Spleen (tissue), 13 donors: Measurements from ENCODE around the gene SRCAP. TPM values are rescaled to one million over a fixed set of nuclear protein-coding genes. Genes with fewer than 3 reads are reported as not detected.
A peak's percentile ranks its signal among the peaks of the same experiment; 100 is the strongest.

Experiments used
- DNase-seq: peaks from one replicate; pipeline ENCODE4 v3.0.0-alpha.2; 2020
- H3K27ac ChIP-seq, 8 donors: fragments of 200-600 bp; sonication (generic) in 7 of 8; 1 replicate in 4 of 8; 2 replicates in 4 of 8; pipeline versions ENCODE4 v1.5.0 to v1.8.0; 2016 to 2021; ENCODE audit warnings: inconsistent platforms in 4 of 8, mild to moderate bottlenecking in 4 of 8, moderate library complexity in 1 of 8
- H3K27me3 ChIP-seq, 7 donors: fragments of 200-600 bp; sonication (generic) in 6 of 7; replicated peaks in 1 of 7; 1 replicate in 4 of 7; 2 replicates in 3 of 7; pipeline versions ENCODE4 v1.5.0 to v1.8.0; 2016 to 2021; ENCODE audit warnings: inconsistent platforms in 3 of 7, mild to moderate bottlenecking in 1 of 7
- H3K36me3 ChIP-seq, 6 donors: fragments of 200-600 bp; sonication (generic) in 5 of 6; 1 replicate in 4 of 6; 2 replicates in 2 of 6; pipeline versions ENCODE4 v1.5.0 to v1.8.0; 2016 to 2021; ENCODE audit warnings: inconsistent platforms in 2 of 6
- H3K4me1 ChIP-seq, 6 donors: fragments of 200-600 bp; sonication (generic) in 5 of 6; 1 replicate in 3 of 6; 2 replicates in 3 of 6; pipeline versions ENCODE4 v1.5.0 to v1.8.0; 2016 to 2021; ENCODE audit warnings: inconsistent platforms in 3 of 6
- H3K4me3 ChIP-seq, 8 donors: fragments of 200-600 bp; sonication (generic) in 7 of 8; 1 replicate in 4 of 8; 2 replicates in 4 of 8; pipeline versions ENCODE4 v1.5.0 to v1.8.0; 2016 to 2021; ENCODE audit warnings: inconsistent platforms in 4 of 8, mild to moderate bottlenecking in 4 of 8, moderate library complexity in 2 of 8
- H3K9me3 ChIP-seq, 8 donors: fragments of 200-600 bp; sonication (generic) in 7 of 8; 1 replicate in 4 of 8; 2 replicates in 4 of 8; pipeline versions ENCODE4 v1.5.0 to v1.8.0; 2016 to 2021; ENCODE audit warnings: inconsistent platforms in 4 of 8
- CTCF ChIP-seq, 11 experiments: fragments of 200-600 bp in 7 of 11; fragments of 450-650 bp in 4 of 11; sonication (generic) in 4 of 11; IDR thresholded peaks in 8 of 11; conservative IDR thresholded peaks in 3 of 11; 1 replicate in 7 of 11; 2 replicates in 4 of 11; pipeline versions ENCODE4 v1.4.0 to v1.8.0; 2016 to 2021; ENCODE audit warnings: antibody characterized with exemption in 11 of 11, inconsistent platforms in 4 of 11, mild to moderate bottlenecking in 1 of 11
- POLR2A ChIP-seq, 3 donors: fragments of 450-650 bp; IDR thresholded peaks; one replicate each; pipeline ENCODE4 v1.5.1; 2017; ENCODE audit warnings: antibody characterized with exemption in 3 of 3, mild to moderate bottlenecking in 1 of 3
- POLR2AphosphoS5 ChIP-seq, 3 donors: sonication (generic); formaldehyde crosslinking; IDR thresholded peaks; one replicate each; pipeline ENCODE4 v1.5.1; 2017; ENCODE audit warnings: antibody characterized with exemption in 3 of 3
- WGBS, 5 donors: extraction: QIAGEN DNeasy Blood & Tissue Kit in 3 of 5; methylation state at CpG; one replicate each; pipeline versions ENCODE4 v1.1.5 to v1.1.7; 2013 to 2018; 5-methylcytosine and 5-hydroxymethylcytosine counted together
- intact Hi-C: fragments of 100-400 bp; cut with DNase I; formaldehyde crosslinking; loops from one replicate; pipeline ENCODE4 v1.15.0; 2023; ENCODE audit warnings: low total_unique reads
- long read RNA-seq, 2 donors: transcript quantifications; one replicate each; lab custom pipeline, GENCODE V29; 2026
- polyA plus RNA-seq, 3 donors: library from polyadenylated mRNA; stranded (reverse); fragments of 200-250 nt; gene quantifications; one replicate each; pipeline ENCODE4 v1.2.1, GENCODE V29; 2013
- total RNA-seq, 7 donors: library from RNA; depleted of rRNA in 3 of 7; stranded (reverse); fragments of >200 nt in 3 of 7; fragmentation: NEBNext Ultra II Directional in 4 of 7; extraction: Animal tissue kit (Norgen Biotek cat#: 25700) in 4 of 7; gene quantifications; one replicate each; pipeline versions ENCODE4 v1.1.0 to v1.2.1, GENCODE V29; 2016 to 2021
- donor health status: healthy with polysubstance abuse.
- donor health status: DM: no; HTN: no; CAD: no; lungs with moderate emphysema.
- donor health status: DM: no; HTN: no; CAD: no.
- donor health status: Bipolar disorder and iron deficiency.
- donor health status: healthy.
- donor health status: DM: no; HTN: no; CAD: no.
- donor health status: DM: yes; HTN: yes; CAD: no.

The SRCAP gene
- total RNA-seq (10 to 100 TPM; 52.8 to 85.7 (median 72.7) TPM), polyA plus RNA-seq (10 to 100 TPM in 1 of 3 donors, 1 to 10 TPM in 2; 1.2 to 19.0 (median 1.4) TPM)
- long read RNA-seq, donor 1, partial matches to known transcripts, result 0 of 3 reads
- long read RNA-seq, donor 1, other reads (novel, unspliced or antisense), result 0 of 3 reads
- long read RNA-seq, donor 2, partial matches to known transcripts, result 25 of 29 reads
- long read RNA-seq, donor 2, other reads (novel, unspliced or antisense), result 0 of 29 reads

GRCh38 chr16:30698816-30699614, at the start of gene SRCAP:
Gene SRCAP (plus strand): TSS chr16:30699171. CDS start chr16:30700825, 1,654 bp downstream.
- intact Hi-C loops, result no loop called here
- 0 to 2% (median 1%) methylated on average over 44 to 57 of the region's 57 CpGs for WGBS, 5 donors
- H3K4me1 ChIP-seq, result peaks cover 13 to 60% (median 52%) of the 10 kb centered on the region in 6 donors

GRCh38 chr16:30649725-30650368, 49.1 kb upstream of the SRCAP start:
- DNase-seq, result peak; percentile 91
- 16 to 34% (median 30%) methylated on average over 18 to 22 of the region's 22 CpGs for WGBS, 5 donors
- peak overlapping the region; percentile 93 to 99 (median 95) for H3K27ac ChIP-seq
- H3K36me3 ChIP-seq, result peaks cover 0 to 30% (median 26%) of the 10 kb centered on the region in 6 donors
- H3K4me3 ChIP-seq, result peak overlapping the region; percentile 10 to 93 (median 86)
- TF ChIP-seq CTCF (IDR thresholded peaks at IDR 0.05 in 8 of 11, conservative IDR thresholded peaks at IDR 0.05 in 3 of 11), result no peak
- TF ChIP-seq POLR2A (IDR thresholded peaks at IDR 0.05), result no peak
- no peak for TF ChIP-seq POLR2AphosphoS5 (IDR thresholded peaks at IDR 0.05)
- no peaks in the 10 kb centered on the region for H3K27me3 ChIP-seq
- no peaks in the 10 kb centered on the region for H3K9me3 ChIP-seq
- intact Hi-C loops, result no loop called here
- peaks cover 9 to 50% (median 24%) of the 10 kb centered on the region in 6 donors for H3K4me1 ChIP-seq

More at GRCh38 chr16:30698816-30699614, at the start of gene SRCAP:
- Histone ChIP-seq H3K9me3 (no peaks in the 10 kb centered on the region), H3K27me3 (no peaks in the 10 kb centered on the region), H3K27ac (peak within 1 kb of the TSS; percentile 99 to 100 (median 100)), H3K4me3 (peak within 1 kb of the TSS; percentile 80 to 99 (median 94)), H3K36me3 (peaks cover 0 to 45% (median 37%) of the 10 kb centered on the region in 6 donors)
- DNase-seq, result peak; percentile 95
- TF ChIP-seq CTCF (IDR thresholded peaks at IDR 0.05 in 8 of 11, conservative IDR thresholded peaks at IDR 0.05 in 3 of 11) (no peak), POLR2A (IDR thresholded peaks at IDR 0.05) (peak in 1 of 3 donors; percentile 39), POLR2AphosphoS5 (IDR thresholded peaks at IDR 0.05) (peak; percentile 3 to 78 (median 55))

GRCh38 chr16:30650369-30651123, 48.4 kb upstream of the SRCAP start, which contains the start of gene PRR14:
Gene PRR14 (plus strand): TSS chr16:30650960. CDS start chr16:30651646, 686 bp downstream.
- Histone ChIP-seq H3K27ac (peak within 1 kb of the TSS; percentile 93 to 99 (median 95)), H3K9me3 (no peaks in the 10 kb centered on the region), H3K4me3 (peak within 1 kb of the TSS; percentile 80 to 93 (median 89)), H3K36me3 (peaks cover 0 to 37% (median 33%) of the 10 kb centered on the region in 6 donors), H3K4me1 (peaks cover 9 to 50% (median 24%) of the 10 kb centered on the region in 6 donors), H3K27me3 (no peaks in the 10 kb centered on the region)
- WGBS, 5 donors, result 0 to 1% (median 1%) methylated on average over 39 to 53 of the region's 53 CpGs
- peak; percentile 100 for DNase-seq
- TF ChIP-seq POLR2AphosphoS5 (IDR thresholded peaks at IDR 0.05) (peak; percentile 83 to 89 (median 86)), POLR2A (IDR thresholded peaks at IDR 0.05) (peak in 2 of 3 donors; percentile 30 to 35), CTCF (IDR thresholded peaks at IDR 0.05 in 8 of 11, conservative IDR thresholded peaks at IDR 0.05 in 3 of 11) (peak in 10 of 11 experiments; percentile 33 to 80 (median 64))
- intact Hi-C loops, result no loop called here
